HG03354 (cell line): ENCODE measurements around the gene FREM1.

ENCODE experiments used
- ATAC-seq: cut with Tn5 transposase; IDR thresholded peaks from one replicate; pipeline ENCODE4 v1.9.1; 2021; ENCODE audit warnings: mild to moderate bottlenecking; ENCODE audit not compliant: unreplicated experiment, poor library complexity, severe bottlenecking

The FREM1 gene

DNA sequence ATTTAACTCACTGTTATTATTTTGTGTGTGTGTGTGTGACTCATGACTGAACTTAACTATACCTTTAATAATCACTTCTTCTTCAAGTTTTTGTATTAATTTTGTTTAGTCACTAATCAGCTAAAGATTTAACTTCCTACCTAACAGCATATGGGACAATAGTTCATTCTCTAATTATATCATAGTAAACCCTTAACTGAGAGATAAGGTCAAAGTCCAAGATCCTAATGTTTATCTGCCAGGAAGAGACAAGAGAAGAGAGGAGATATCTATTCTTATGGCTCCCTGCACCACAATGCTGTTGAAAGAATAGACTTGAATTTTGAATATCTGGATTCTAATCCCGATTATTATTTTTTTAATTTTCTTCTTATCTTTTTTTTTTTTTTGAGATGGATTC lies 28.1 kb downstream of the FREM1 start:
- ATAC-seq = no peak

DNA sequence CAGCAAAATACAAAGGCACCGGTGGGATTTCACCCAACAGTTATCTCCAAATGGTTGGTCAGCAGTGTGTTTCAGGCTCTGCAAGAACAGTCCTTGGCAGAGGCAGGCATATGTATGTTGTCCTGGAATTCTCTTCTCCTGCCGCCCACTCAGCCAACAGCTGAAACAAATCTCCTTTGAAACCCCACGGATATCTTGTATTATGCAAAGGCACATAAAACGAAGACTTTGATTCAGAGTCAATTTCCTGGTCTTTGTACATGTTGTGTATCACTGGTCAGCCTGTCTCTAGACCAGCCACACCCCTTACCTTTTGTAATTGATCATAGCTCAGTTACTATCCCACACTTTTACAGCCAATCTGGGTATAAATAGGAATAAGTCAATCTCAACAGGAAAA lies 29.2 kb downstream of the FREM1 start:
- ATAC-seq = no peak

DNA sequence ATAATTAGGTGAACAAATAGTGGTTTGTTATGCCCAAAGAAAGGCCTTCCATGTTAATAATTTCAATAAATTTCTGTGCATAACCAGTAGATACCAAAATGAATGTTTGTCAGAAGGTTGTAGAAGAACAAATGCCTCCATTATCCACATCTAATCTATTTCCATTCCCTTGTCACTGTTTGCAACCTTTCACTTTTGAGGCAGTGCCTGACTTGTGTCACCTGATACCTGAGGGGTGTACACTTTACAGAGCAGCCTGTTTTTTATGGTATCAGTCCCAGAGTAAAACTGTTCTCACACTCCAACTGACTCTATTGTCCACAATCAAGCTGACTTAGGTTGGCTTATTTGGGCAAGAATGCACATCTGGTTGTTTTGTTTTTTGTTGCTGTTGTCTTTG lies 40.1 kb downstream of the FREM1 start:
- ATAC-seq = no peak

DNA sequence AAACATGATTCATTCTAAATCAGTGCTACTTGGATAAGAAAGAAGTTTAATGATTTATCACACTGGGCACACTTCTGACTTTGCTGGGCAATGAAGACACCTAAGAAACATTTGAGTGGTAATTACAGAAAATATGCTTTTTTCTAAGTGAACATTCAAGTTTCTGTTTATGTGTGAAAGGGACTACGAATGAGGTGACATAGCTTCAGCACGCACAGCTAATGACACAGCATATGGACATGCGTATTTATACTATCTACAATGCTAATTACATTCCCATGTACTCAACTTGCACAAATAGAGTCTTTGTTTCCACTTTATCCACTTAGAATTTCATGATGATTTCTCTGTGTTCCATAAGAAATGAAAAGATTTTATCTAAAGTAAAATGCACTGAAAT lies 40.6 kb downstream of the FREM1 start:
- no peak for ATAC-seq

DNA sequence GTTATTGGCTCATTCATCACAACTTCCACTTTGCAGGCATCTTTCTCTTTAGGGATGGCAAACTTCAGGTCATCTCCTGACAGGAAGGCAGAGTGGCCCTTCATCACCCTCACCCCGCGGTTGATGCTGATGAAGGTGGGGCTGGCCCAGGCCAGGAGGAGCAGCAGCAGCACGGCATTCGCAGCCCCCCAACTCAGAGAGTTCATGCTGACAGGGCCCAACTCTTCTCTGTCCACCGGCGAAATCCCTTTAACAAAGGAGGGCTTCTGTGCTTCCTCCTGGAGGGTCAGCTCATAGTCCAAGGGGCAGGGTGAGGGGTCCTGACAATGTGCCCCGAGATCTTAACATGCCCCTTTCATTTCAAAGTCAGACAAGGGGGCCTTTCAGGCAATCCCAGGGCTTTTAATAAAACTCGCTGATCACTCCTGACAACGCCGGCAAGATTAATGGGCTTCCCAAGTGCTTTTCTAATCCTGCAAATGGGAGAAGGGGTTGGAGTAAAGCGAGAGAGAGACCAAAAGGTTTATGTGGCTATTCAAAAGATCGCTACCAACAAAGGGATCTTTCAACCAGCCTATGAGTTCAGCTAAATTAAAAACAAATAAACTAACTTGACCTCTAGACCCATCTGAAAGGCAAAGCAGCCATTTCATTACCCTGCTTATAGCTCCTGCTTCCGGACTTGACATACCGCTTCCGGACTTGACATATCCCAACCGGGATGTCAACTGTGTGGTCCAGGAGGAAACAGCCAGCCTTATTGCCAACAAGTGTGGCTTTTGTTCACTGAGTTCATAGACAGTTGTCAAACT lies 41.2 kb downstream of the FREM1 start:
- no peak for ATAC-seq

DNA sequence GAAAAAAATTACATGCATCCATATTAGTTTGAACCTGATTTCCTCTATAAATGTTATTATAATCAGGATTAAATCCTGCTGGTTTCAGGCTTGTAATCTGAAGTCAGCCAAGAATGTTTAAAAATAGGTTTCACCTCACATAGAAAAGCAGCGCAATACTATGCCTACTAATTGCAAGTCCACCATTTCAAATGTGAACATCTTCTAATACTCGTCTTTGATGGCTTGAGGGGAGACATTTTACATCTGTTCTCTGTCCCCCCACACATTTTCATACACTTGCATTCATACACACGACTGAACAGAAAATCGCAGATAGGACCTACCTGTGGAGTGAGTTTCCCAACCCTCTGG lies 41.8 kb downstream of the FREM1 start:
- ATAC-seq = no peak

DNA sequence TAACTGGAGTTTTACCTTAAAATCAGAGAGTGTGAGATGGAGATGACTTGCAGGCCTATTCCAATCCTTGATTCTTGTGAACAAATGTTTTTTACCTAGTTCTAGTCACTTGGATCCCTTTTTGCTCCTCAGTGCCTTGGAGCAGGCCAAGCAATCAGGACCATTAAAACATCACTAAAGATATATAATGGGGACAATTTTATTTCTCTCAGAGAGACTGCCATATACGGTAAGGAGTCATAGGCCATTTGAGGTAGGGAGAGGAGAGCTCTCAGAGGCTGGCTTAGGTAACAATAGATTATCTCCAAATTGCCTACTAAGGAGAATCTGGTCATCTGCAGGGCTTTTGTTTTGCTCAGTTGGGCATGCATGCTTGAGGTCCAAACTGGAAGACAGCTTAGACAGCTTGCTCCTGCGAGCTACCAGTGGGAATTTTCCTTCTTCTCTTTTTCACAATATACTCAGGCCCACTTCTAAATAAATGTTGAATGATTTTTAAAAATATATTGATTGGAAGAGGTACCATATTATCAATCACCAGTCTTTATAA lies 44.0 kb downstream of the FREM1 start:
- ATAC-seq = no peak

DNA sequence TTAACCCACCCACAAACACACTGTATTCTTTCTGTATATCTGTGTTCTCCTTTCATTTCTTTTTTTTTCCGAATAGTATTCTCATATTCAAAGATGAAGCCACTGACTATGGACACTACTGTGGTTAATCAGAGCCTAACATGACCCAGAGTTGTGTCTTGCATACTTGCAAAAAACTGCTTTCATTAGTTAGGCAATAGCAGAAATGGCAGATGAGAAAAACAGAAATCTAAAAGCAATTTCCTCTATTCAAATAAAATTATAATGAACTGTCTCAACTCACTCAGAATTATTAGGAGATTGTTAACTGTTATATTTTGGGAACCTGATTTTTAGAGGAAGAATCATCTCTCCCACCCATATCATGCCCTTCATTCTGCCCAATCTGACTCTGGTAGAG lies 45.9 kb downstream of the FREM1 start:
- no peak for ATAC-seq

DNA sequence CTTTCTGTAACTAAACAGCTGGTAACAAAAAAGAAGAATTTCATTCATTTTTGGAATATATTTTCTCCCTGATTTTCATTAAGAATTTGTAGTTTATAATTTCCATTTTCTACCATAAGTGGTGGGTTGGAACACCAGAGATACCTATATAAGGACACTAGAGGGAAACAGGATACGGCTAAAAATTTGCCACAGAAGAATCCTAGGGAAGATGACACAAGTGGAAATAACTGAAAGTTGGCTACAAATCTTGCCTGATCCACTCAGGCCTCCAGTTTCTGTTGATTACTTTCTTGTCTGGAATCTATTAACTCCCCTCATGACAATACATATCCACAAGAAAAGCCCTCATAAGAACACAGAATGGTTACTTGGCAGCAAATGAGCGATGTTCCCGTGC lies 46.8 kb downstream of the FREM1 start:
- no peak for ATAC-seq

DNA sequence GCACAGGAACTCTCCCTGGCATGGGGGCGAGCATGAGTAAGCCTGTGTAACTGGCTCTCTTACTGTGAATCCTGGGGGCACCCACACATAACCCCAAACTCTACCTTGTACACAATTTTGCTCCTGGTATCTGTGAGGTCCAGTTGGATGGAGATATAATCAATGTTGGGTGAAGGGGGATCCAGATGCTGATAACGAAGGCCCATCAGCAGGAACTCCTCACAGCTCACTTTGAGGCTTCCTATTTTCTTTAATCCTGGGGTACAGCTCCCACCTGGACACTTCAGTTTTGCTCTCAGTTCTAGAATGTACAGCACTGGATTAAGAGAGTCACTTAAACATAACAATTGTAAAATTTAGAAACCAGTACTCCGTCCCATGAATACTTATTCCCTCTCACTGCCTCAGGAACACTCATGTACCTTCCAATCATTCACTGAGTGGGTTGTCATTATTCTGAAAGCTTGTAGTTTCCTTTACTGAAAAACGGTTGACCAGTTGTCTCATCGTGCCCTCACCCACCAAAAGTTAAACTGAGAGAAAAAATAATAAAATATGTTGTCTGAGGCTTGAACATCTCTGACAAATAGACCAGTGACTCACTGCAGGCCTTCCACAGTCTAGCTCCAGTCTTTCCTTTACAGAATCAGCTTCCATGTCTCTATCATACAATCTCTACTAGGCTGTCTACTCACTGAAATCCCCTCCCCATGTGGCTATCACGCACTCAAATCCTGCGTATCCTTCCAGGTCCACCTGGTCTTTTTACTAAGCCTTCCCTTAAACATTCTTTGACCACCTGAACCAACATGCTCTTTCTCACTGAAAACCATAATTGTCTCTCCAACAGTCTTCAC lies 52.6 kb downstream of the FREM1 start:
- ATAC-seq = no peak

DNA sequence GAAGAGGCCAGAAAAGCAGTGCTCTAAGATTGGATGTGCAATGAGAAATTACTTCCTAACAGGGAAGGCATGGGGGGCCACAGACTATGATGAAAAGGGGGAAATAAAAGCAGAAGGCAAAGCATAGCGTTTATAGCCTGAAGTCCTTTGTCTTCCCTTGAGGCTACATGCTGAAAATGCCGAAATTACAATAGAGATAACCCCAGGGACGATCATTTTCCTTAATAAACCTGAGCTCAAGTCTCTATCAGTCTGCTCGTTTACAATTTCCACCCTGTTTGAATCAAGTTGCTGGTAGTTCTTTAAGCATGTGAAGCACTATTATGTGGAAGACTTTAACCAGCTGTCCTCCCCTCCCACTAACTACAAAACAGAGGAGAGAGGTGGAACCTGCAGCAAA lies 60.4 kb downstream of the FREM1 start:
- ATAC-seq = no peak

DNA sequence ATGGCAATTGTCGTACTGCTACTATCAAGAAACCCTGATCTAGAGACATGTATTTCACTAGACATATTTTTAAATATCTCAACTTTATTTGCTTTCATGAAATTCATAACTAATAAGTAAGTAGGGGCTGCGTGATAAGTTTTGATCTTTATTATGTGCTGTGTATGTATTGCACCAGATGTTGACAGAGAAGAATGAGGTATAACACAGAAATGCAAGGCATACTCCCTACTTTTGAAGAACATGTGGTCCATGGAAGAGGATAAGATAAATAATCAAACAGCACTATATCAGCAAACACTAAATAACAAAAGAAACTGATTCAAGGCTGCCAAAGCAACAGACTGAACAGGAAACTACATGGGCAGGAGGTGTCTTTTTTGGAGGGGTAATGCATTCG lies 60.9 kb downstream of the FREM1 start:
- no peak for ATAC-seq

DNA sequence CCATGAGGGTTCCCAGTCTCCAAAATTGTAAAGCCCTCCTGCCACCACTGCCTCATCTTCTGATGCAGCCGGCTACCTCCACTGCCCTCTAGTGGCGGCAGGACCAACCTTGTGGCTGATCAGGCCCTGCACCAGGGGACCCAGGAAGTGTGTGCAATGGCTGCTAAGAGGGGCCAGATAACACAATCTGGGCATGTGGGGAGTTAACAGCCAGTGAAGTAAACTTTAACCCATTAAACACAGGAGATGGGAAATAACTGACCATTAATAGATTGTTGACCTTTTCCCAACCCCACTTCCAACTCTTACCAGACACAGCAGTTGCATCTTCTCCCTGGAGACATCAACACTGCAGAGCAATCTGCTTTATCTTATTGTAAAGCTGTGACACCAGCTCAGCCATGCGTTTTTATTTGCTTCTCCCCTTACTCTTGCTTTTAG lies 63.3 kb downstream of the FREM1 start:
- ATAC-seq = peak; percentile 98

DNA sequence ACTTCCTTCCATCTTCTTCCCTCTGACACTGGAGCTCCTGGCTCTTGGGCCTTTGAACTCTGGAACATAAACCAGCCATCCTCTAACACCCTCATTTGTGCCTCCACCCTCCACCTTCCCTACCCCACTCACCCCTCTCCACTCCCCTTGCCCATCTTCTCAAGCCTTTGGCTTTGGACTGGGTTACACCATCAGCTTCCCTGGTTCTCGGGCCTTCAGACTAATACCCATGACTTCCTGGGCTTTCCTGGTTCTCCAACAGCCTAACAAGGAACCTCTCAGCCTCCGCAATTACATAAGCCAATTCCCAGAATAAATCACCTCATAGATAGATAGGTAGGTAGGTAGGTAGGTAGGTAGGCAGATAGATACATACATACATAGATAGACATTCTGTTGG lies 67.1 kb downstream of the FREM1 start:
- no peak for ATAC-seq

DNA sequence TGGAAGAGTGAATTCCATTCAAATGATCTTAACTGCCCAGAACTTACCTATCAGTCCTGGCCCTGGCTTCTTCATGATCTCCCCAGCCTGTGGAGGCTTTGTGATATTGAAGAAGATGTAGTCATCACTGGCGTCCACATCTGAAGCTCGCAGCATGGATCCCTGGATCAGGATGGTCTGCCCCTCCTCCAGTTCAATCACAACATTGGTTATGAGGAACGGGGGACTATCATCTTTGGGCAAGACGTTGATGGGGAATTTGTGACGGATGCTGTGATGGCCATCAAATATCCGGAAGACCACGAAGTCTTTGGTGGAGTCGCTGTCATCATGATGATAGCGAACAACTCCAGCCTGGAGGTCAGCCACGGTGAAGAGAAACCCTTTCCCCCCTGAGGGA lies 68.0 kb downstream of the FREM1 start:
- no peak for ATAC-seq

DNA sequence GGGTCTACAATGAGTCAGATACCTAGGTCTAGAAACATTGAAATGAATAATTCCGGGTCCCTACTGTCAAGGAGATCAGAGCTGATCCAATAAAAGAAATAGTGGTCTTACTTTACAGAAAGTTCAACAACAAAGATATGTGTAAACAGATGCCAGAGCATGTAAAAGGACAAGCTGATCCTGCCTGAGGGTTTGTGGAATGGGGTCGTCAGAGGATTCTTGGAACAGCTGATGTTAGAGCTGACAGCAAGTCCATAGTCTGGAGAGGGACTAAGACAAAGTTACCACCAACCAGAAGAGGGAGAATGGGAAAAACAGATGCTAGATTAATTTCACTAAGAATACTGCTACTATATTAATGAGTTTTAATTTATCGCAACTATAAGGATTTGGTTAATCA lies 71.5 kb downstream of the FREM1 start:
- ATAC-seq = no peak

DNA sequence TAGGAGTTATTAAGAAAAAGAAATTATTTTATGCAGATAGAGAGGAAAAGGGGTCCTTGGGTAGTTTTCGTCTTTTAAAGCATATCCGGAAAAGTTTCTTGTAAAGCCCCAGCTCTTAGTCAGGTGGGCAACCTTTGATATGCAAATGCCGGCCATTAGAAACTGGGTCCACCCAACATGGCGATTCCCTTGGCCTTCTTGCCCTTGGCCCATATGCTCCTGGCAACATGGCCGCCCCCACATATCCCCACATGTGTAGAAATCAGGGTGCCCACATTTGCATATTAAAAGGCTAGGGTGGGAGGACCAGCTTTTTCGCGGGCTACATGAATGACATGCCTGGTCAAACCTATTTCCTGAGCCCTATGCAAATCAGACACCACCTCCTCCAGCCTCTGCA lies 73.3 kb downstream of the FREM1 start:
- no peak for ATAC-seq

DNA sequence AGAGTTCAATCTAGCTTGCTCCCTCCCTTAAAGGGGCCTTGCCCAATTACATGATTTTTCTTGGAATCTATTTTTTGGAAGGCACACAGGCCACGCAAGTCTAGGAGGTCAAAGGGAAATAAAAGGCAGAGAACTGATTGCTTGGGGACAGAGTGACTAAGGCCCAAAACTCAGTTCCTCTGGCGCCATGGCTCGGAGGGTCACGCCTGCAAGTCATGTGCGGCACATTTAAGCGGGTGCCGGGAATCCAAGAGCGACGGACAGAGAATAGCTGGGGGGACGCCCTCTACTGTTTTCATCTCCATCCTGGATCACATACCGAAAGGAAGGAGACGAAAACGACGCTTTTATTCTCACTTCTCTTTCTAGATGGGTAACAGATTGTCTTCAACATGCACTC lies 78.6 kb downstream of the FREM1 start:
- ATAC-seq = no peak

DNA sequence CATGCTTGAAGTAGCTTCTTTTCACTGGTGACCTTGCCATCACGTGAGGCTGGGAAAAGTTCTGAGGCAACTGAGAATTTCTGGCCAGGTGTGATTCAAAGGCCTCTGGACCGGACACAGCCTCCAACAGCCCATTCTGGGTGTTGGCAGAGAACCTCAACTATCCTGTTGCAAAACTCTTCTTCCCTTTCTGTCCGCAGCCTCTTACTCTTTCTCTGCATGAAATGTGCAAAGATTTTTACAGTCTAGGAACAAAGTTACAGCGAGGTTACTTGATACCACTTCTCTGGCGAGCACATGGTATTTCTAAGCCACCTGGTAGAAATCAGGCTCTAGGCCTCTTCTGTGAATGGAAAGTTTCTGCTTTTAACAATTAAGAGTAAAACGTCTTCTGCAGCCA lies 79.2 kb downstream of the FREM1 start:
- no peak for ATAC-seq

DNA sequence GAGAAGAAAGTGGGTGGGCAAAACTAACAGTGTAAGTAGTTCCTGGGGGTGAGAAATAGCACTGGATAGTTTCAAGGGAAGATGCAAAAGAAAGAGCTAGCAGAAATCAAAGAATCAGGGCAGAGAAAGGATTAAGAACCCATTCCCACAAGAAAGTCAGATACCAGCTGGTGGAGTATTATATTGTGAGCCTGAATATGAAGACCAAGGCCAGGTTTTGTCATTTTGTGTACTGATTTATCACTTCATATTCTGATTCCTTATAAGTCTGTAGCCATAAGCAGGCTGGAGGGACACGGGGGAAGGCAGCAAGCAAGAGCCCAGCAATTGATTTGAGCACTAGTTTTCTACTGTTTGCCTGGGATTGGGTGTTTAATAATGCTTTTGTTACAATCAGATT lies 80.2 kb downstream of the FREM1 start:
- ATAC-seq = no peak

DNA sequence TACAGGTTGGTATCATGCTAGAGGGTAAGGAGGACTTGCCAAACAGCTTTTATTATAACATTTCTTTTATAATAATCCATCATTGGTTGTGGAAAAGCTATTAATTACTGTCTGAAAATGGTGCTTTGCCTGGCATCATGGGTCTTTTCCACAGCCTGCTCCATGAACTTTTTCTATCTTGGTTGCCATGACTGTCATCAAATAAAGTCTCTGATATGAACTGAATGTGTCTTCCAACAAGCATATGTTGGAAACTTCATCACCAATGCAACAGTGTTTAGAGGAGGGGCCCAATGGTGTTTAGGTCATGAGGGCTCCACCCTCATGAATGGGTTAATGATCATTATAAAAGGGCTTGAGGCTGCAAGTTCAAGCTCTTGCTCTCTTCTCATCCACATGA lies 81.0 kb downstream of the FREM1 start:
- ATAC-seq = no peak
